ENCODE results near the gene GFAP. TPM values are rescaled to one million over a fixed set of nuclear protein-coding genes. Genes with fewer than 3 reads are reported as not detected.

Gene GFAP
- total and polyA plus RNA-seq, 3 experiments from 2014 or later = not detected

GRCh38 chr17:44915862-44916780, 821 bp upstream of the GFAP start:
- CTCF ChIA-PET = interaction anchor here (1.8 kb wide), 1 partner anchor 105 kb away, joined by 4 read pairs; no protein-coding TSS in a partner anchor
- DNase-seq = no peak

GRCh38 chr17:44914698-44915271, 515 bp downstream of the GFAP start:
- Mint-ChIP-seq H3K9me3 (no peaks in the 10 kb centered on the region), H3K36me3 (peaks cover 0 to 2% (median 0%) of the 10 kb centered on the region in 3 donors), H3K4me3 (peak overlapping the region in 1 of 7 donors; percentile 51), H3K4me1 (peaks cover 0 to 8% (median 5%) of the 10 kb centered on the region in 3 donors), H3K27me3 (peaks cover 18 to 28% of the 10 kb centered on the region in 2 donors), H3K27ac (no peak overlapping the region)
- Histone ChIP-seq H3K4me3 (ENCODE audit: low read length) (no peak overlapping the region), H3K36me3 (ENCODE audit: insufficient read depth, low read length) (no peaks in the 10 kb centered on the region), H3K27me3 (ENCODE audit: insufficient read depth, low read length, poor library complexity, severe bottlenecking) (no peaks in the 10 kb centered on the region), H3K9me3 (ENCODE audit: low read length) (no peaks in the 10 kb centered on the region), H3K4me1 (ENCODE audit: insufficient read depth, low read length) (no peaks in the 10 kb centered on the region), H3K27ac (ENCODE audit: low read depth, low read length) (no peak overlapping the region)
- DNase-seq = no peak
- CTCF ChIA-PET = no interaction called here
- POLR2A ChIA-PET = no interaction called here

More at GRCh38 chr17:44915862-44916780, 821 bp upstream of the GFAP start:
- Mint-ChIP-seq H3K4me1 (peaks cover 0 to 5% (median 5%) of the 10 kb centered on the region in 3 donors), H3K27ac (peak overlapping the region in 1 of 8 donors; percentile 77), H3K27me3 (peaks cover 14 to 27% of the 10 kb centered on the region in 2 donors), H3K36me3 (peaks cover 0 to 2% (median 0%) of the 10 kb centered on the region in 3 donors), H3K4me3 (no peak overlapping the region), H3K9me3 (no peaks in the 10 kb centered on the region)
- H3K9me3 ChIP-seq (ENCODE audit: low read length) = no peaks in the 10 kb centered on the region
- no peak overlapping the region for H3K4me3 ChIP-seq (ENCODE audit: low read length)
- POLR2A ChIA-PET = no interaction called here
- no peaks in the 10 kb centered on the region for H3K4me1 ChIP-seq (ENCODE audit: insufficient read depth, low read length)
- no peaks in the 10 kb centered on the region for H3K27me3 ChIP-seq (ENCODE audit: insufficient read depth, low read length, poor library complexity, severe bottlenecking)
- H3K36me3 ChIP-seq (ENCODE audit: insufficient read depth, low read length) = no peaks in the 10 kb centered on the region
- H3K27ac ChIP-seq (ENCODE audit: low read depth, low read length) = no peak overlapping the region

GRCh38 chr17:44914148-44914547, 1.2 kb downstream of the GFAP start:
- H3K27ac ChIP-seq (ENCODE audit: low read depth, low read length) = no peak overlapping the region
- peaks cover 0 to 2% (median 0%) of the 10 kb centered on the region in 3 donors for H3K36me3 Mint-ChIP-seq
- no peak for DNase-seq
- ChIA-PET POLR2A (no interaction called here), CTCF (no interaction called here)
- H3K4me1 Mint-ChIP-seq = peaks cover 0 to 8% (median 5%) of the 10 kb centered on the region in 3 donors
- H3K4me3 Mint-ChIP-seq = no peak overlapping the region
- H3K4me1 ChIP-seq (ENCODE audit: insufficient read depth, low read length) = no peaks in the 10 kb centered on the region
- no peak overlapping the region for H3K27ac Mint-ChIP-seq
- no peaks in the 10 kb centered on the region for H3K36me3 ChIP-seq (ENCODE audit: insufficient read depth, low read length)
- H3K4me3 ChIP-seq (ENCODE audit: low read length) = no peak overlapping the region
- H3K9me3 ChIP-seq (ENCODE audit: low read length) = no peaks in the 10 kb centered on the region
- peaks cover 18 to 28% of the 10 kb centered on the region in 2 donors for H3K27me3 Mint-ChIP-seq
- no peaks in the 10 kb centered on the region for H3K27me3 ChIP-seq (ENCODE audit: insufficient read depth, low read length, poor library complexity, severe bottlenecking)
- no peaks in the 10 kb centered on the region for H3K9me3 Mint-ChIP-seq

DNA sequence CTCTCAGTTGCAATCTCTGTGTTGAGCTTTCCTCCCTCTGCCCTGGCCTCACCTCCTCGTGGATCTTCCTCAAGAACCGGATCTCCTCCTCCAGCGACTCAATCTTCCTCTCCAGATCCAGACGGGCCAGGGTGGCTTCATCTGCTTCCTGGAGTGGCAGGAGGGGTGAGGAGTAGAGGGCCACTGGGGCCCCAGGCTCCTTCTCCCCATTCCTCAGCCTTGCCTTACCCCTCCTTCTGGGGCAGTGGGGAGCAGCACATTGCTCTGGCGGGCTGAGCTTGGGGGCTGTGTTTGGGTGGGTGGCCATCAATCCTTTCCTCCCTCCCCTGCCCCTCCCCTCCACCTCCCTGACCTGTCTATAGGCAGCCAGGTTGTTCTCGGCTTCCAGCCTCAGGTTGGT, 1.6 kb downstream of the GFAP start:
- no peaks in the 10 kb centered on the region for H3K27me3 ChIP-seq (ENCODE audit: insufficient read depth, low read length, poor library complexity, severe bottlenecking)

DNA sequence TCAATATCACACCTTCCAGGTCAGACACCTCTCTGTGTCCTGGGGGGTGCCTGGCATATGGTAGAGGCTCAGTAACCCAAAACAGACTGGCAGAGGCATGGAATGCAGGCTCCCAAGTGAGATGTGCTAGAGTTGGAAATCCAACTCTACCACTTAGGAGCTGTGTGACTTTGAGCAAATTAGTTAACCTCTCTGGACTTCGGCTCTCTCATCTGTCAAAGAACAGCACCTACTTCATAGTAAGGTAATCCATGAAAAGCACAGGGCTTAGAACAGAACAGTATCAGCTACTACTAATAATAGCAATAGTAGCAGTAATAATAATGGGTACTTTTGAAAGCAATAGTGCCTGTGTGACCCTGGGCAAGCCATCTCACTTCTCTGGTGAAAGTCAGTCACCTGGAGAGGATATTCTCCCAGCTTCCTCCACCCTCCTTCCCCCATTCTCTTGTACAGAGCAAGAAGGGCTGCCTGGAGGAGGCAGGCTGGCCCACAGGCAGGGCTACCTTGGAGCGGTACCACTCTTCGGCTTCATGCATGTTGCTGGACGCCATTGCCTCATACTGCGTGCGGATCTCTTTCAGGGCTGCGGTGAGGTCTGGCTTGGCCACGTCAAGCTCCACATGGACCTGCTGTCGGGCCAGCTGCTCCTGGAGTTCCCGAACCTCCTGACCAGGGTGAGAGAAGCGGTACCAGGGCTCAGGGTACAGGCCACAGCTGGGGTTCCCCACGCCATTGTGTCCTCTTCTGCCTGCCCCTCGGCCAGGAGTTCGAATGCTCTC, 2.3 kb downstream of the GFAP start:
- Mint-ChIP-seq H3K4me3 (peak overlapping the region in 3 of 7 donors; percentile 34 to 48 (median 35)), H3K27ac (peak overlapping the region in 1 of 8 donors; percentile 20), H3K9me3 (no peaks in the 10 kb centered on the region), H3K27me3 (peaks cover 18 to 28% of the 10 kb centered on the region in 2 donors), H3K36me3 (peaks cover 0 to 2% (median 0%) of the 10 kb centered on the region in 3 donors), H3K4me1 (peaks cover 0 to 8% (median 5%) of the 10 kb centered on the region in 3 donors)
- H3K9me3 ChIP-seq (ENCODE audit: low read length) = no peaks in the 10 kb centered on the region
- ChIA-PET POLR2A (no interaction called here), CTCF (interaction anchor here (1.0 kb wide), 1 partner anchor 27 kb away, joined by 3 read pairs; no protein-coding TSS in a partner anchor)
- no peak for DNase-seq
- H3K27ac ChIP-seq (ENCODE audit: low read depth, low read length) = no peak overlapping the region
- H3K4me1 ChIP-seq (ENCODE audit: insufficient read depth, low read length) = no peaks in the 10 kb centered on the region
- H3K36me3 ChIP-seq (ENCODE audit: insufficient read depth, low read length) = no peaks in the 10 kb centered on the region
- H3K4me3 ChIP-seq (ENCODE audit: low read length) = no peak overlapping the region
- H3K27me3 ChIP-seq (ENCODE audit: insufficient read depth, low read length, poor library complexity, severe bottlenecking) = no peaks in the 10 kb centered on the region

More for the DNA sequence above, 1.6 kb downstream of the GFAP start:
- CTCF ChIA-PET = interaction anchor here (1.0 kb wide), 1 partner anchor 26 kb away, joined by 3 read pairs; no protein-coding TSS in a partner anchor
- Histone ChIP-seq H3K27ac (ENCODE audit: low read depth, low read length) (no peak overlapping the region), H3K4me3 (ENCODE audit: low read length) (no peak overlapping the region), H3K4me1 (ENCODE audit: insufficient read depth, low read length) (no peaks in the 10 kb centered on the region), H3K9me3 (ENCODE audit: low read length) (no peaks in the 10 kb centered on the region), H3K36me3 (ENCODE audit: insufficient read depth, low read length) (no peaks in the 10 kb centered on the region)
- DNase-seq = no peak
- H3K27ac Mint-ChIP-seq = peak overlapping the region in 1 of 8 donors; percentile 3
- H3K4me1 Mint-ChIP-seq = peaks cover 0 to 8% (median 5%) of the 10 kb centered on the region in 3 donors
- H3K4me3 Mint-ChIP-seq = no peak overlapping the region
- POLR2A ChIA-PET = no interaction called here
- peaks cover 0 to 2% (median 0%) of the 10 kb centered on the region in 3 donors for H3K36me3 Mint-ChIP-seq
- H3K27me3 Mint-ChIP-seq = peaks cover 18 to 28% of the 10 kb centered on the region in 2 donors
- H3K9me3 Mint-ChIP-seq = no peaks in the 10 kb centered on the region

- H3K9me3 ChIP-seq (ENCODE audit: low read length) = no peaks in the 10 kb centered on the region
- DNase-seq = peak; percentile 17 to 68 (median 30)
- CTCF ChIA-PET = interaction anchor here (0.6 to 2.0 kb wide), 9 partner anchors 9 to 134 kb away, joined by 3 to 10 read pairs (median 3); partner anchors contain the start of gene EFTUD2
- POLR2A ChIA-PET = no interaction called here
- no peak overlapping the region for H3K4me3 ChIP-seq (ENCODE audit: low read length)
- peaks cover 0 to 2% (median 0%) of the 10 kb centered on the region in 3 donors for H3K36me3 Mint-ChIP-seq
- H3K9me3 Mint-ChIP-seq = no peaks in the 10 kb centered on the region
- no peaks in the 10 kb centered on the region for H3K36me3 ChIP-seq (ENCODE audit: insufficient read depth, low read length)
- H3K4me1 Mint-ChIP-seq = peaks cover 0 to 8% (median 5%) of the 10 kb centered on the region in 3 donors
- no peaks in the 10 kb centered on the region for H3K4me1 ChIP-seq (ENCODE audit: insufficient read depth, low read length)
- no peak overlapping the region for H3K27ac Mint-ChIP-seq
- peak overlapping the region in 6 of 7 donors; percentile 45 to 76 (median 70) for H3K4me3 Mint-ChIP-seq
- H3K27me3 Mint-ChIP-seq = peaks cover 19 to 29% of the 10 kb centered on the region in 2 donors
- H3K27me3 ChIP-seq (ENCODE audit: insufficient read depth, low read length, poor library complexity, severe bottlenecking) = no peaks in the 10 kb centered on the region
- H3K27ac ChIP-seq (ENCODE audit: low read depth, low read length) = no peak overlapping the region
These were observed 3.9 kb downstream of the GFAP start for GRCh38 chr17:44911133-44912001.
